Keratinocyte (primary cell): ENCODE measurements around the gene UBR7. TPM values are rescaled to one million over a fixed set of nuclear protein-coding genes. Genes with fewer than 3 reads are reported as not detected.

Source experiments
- DNase-seq: peaks from one replicate; pipeline ENCODE4 v3.0.0-alpha.2; 2011; ENCODE audit warnings: low read depth, missing footprints, low spot score
- FAIRE-seq: peaks from 2 replicates; lab custom pipeline; 2011; peaks lifted over from hg19 to GRCh38; lab: Jason Lieb, UNC
- H2AFZ ChIP-seq: 2 replicates; pipeline ENCODE4 v1.6.0; 2012; ENCODE audit warnings: low read length, control low read depth, inconsistent platforms; ENCODE audit not compliant: control insufficient read depth
- H3K27ac ChIP-seq: 2 replicates; pipeline ENCODE4 v1.5.1; 2011; ENCODE audit warnings: low read length; ENCODE audit not compliant: control insufficient read depth, insufficient read depth
- H3K27me3 ChIP-seq: 3 replicates; pipeline ENCODE4 v1.6.0; 2011; ENCODE audit warnings: low read length; ENCODE audit not compliant: control insufficient read depth, insufficient read depth; ENCODE audit errors: extremely low read depth
- H3K36me3 ChIP-seq, 2 experiments: 2 replicates in 1 of 2; 3 replicates in 1 of 2; pipeline ENCODE4 v1.5.1; 2011; ENCODE audit warnings: low read length in 2 of 2, mild to moderate bottlenecking in 1 of 2; ENCODE audit not compliant: control insufficient read depth in 2 of 2, insufficient read depth in 2 of 2; ENCODE audit errors: extremely low read depth in 1 of 2
- H3K4me1 ChIP-seq: 3 replicates; pipeline ENCODE4 v1.5.1; 2011; ENCODE audit warnings: low read length; ENCODE audit not compliant: control insufficient read depth, insufficient read depth; ENCODE audit errors: extremely low read depth
- H3K4me2 ChIP-seq: 3 replicates; pipeline ENCODE4 v1.6.0; 2011; ENCODE audit warnings: low read depth, low read length; ENCODE audit not compliant: control insufficient read depth, insufficient read depth; ENCODE audit errors: extremely low read depth
- H3K4me3 ChIP-seq, 3 experiments: fragments of 200-600 bp in 1 of 3; sonication (generic) in 1 of 3; 2 replicates in 2 of 3; 3 replicates in 1 of 3; pipeline ENCODE4 v1.5.1; 2011 to 2016; ENCODE audit warnings: low read length in 3 of 3, mild to moderate bottlenecking in 3 of 3, control low read depth in 2 of 3, inconsistent platforms in 1 of 3, low read depth in 1 of 3, mixed read lengths in 1 of 3, mixed run types in 1 of 3, moderate library complexity in 1 of 3; ENCODE audit not compliant: control insufficient read depth in 2 of 3, insufficient read depth in 2 of 3; ENCODE audit errors: extremely low read depth in 1 of 3
- H3K79me2 ChIP-seq: 2 replicates; pipeline ENCODE4 v1.6.0; 2012; ENCODE audit warnings: low read length; ENCODE audit not compliant: control insufficient read depth, insufficient read depth
- H3K9ac ChIP-seq: 3 replicates; pipeline ENCODE4 v1.6.0; 2011; ENCODE audit warnings: low read length; ENCODE audit not compliant: control insufficient read depth, insufficient read depth; ENCODE audit errors: extremely low read depth
- H3K9me1 ChIP-seq: 3 replicates; pipeline ENCODE4 v1.6.0; 2011; ENCODE audit warnings: low read length; ENCODE audit not compliant: control insufficient read depth, insufficient read depth; ENCODE audit errors: extremely low read depth
- H3K9me3 ChIP-seq: 2 replicates; pipeline ENCODE4 v1.5.1; 2012; ENCODE audit warnings: low read depth, low read length; ENCODE audit not compliant: control insufficient read depth
- H4K20me1 ChIP-seq: 3 replicates; pipeline ENCODE4 v1.6.0; 2011; ENCODE audit warnings: low read length; ENCODE audit not compliant: control insufficient read depth, insufficient read depth; ENCODE audit errors: extremely low read depth
- EZH2 ChIP-seq: IDR thresholded peaks from one replicate; pipeline ENCODE4 v1.6.1; 2012; ENCODE audit warnings: inconsistent platforms, mild to moderate bottlenecking, low read length, moderate library complexity
- dilution Hi-C: fragments of 300-500 bp; cut with MboI; formaldehyde crosslinking; loops from one replicate; pipeline ENCODE4 v1.7.0; 2020; ENCODE audit warnings: low sequenced_read_pairs; ENCODE audit not compliant: extremely low pct_ligation_motif_present
- polyA plus RNA-seq, 5 experiments: library from polyadenylated mRNA; depleted of rRNA in 3 of 5; stranded (reverse) in 3 of 5; stranded (forward) in 1 of 5; unstranded in 1 of 5; fragments of >200 nt; gene quantifications; 1 replicate in 1 of 5; 2 replicates in 3 of 5; 3 replicates in 1 of 5; pipeline versions ENCODE4 v1.2.1 to v1.2.3, GENCODE V29; 2011 to 2012; ENCODE audit warnings: missing spikeins in 2 of 5, low read depth in 1 of 5, low replicate concordance in 1 of 5
- TF ChIP-seq, protein P1 (sequence below), 3 experiments: IDR thresholded peaks in 1 of 3; conservative IDR thresholded peaks in 1 of 3; optimal IDR thresholded peaks in 1 of 3; 2 replicates in 2 of 3; 3 replicates in 1 of 3; pipeline versions ENCODE3 to v1.5.1; 2011; ENCODE audit warnings: low read length in 3 of 3, mild to moderate bottlenecking in 3 of 3, moderate library complexity in 2 of 3, control low read depth in 1 of 3, inconsistent platforms in 1 of 3; ENCODE audit not compliant: insufficient read depth in 2 of 3; ENCODE audit errors: extremely low read depth in 1 of 3

Gene UBR7
- polyA plus RNA-seq, 1 donor (not counting 4 experiments of a cell fraction or from before 2014, with no cell fraction given): 17.2 TPM

DNA sequence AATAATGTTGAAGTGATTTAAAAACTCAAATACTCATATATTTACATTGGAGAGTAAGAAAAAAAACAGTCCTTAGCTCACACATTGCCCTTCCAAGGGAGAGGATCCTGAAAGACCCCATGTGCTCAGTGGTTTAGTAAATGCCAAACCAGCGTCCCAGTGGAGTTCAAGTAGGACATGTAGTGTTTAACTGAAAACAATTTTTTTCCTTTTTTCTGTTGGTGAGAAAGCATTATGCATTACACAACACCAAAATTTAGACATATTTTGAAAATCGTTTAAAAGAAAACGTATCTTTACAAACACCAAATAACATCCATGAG is 33.6 kb downstream of the UBR7 start:
- Histone ChIP-seq H3K27ac (no peak overlapping the region), H3K79me2 (no peaks in the 10 kb centered on the region), H3K9me1 (no peaks in the 10 kb centered on the region), H4K20me1 (no peaks in the 10 kb centered on the region), H3K4me2 (peak overlapping the region; percentile 23), H3K9ac (no peak overlapping the region), H3K36me3 (peaks cover 11 to 25% of the 10 kb centered on the region in 2 experiments), H3K4me1 (peaks cover 12% of the 10 kb centered on the region), H2AFZ (no peak overlapping the region), H3K9me3 (no peaks in the 10 kb centered on the region), H3K27me3 (no peaks in the 10 kb centered on the region), H3K4me3 (no peak overlapping the region)
- dilution Hi-C loops: no loop called here
- FAIRE-seq: no peak
- no peak for DNase-seq
- TF ChIP-seq EZH2: no peak
- TF ChIP-seq, protein P1, sequence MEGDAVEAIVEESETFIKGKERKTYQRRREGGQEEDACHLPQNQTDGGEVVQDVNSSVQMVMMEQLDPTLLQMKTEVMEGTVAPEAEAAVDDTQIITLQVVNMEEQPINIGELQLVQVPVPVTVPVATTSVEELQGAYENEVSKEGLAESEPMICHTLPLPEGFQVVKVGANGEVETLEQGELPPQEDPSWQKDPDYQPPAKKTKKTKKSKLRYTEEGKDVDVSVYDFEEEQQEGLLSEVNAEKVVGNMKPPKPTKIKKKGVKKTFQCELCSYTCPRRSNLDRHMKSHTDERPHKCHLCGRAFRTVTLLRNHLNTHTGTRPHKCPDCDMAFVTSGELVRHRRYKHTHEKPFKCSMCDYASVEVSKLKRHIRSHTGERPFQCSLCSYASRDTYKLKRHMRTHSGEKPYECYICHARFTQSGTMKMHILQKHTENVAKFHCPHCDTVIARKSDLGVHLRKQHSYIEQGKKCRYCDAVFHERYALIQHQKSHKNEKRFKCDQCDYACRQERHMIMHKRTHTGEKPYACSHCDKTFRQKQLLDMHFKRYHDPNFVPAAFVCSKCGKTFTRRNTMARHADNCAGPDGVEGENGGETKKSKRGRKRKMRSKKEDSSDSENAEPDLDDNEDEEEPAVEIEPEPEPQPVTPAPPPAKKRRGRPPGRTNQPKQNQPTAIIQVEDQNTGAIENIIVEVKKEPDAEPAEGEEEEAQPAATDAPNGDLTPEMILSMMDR (optimal IDR thresholded peaks at IDR 0.05 in 1 of 3, IDR thresholded peaks at IDR 0.05 in 1 of 3, conservative IDR thresholded peaks at IDR 0.05 in 1 of 3; ENCODE audit: extremely low read depth in 1 of 3, insufficient read depth in 2 of 3, low read length in 3 of 3): no peak

DNA sequence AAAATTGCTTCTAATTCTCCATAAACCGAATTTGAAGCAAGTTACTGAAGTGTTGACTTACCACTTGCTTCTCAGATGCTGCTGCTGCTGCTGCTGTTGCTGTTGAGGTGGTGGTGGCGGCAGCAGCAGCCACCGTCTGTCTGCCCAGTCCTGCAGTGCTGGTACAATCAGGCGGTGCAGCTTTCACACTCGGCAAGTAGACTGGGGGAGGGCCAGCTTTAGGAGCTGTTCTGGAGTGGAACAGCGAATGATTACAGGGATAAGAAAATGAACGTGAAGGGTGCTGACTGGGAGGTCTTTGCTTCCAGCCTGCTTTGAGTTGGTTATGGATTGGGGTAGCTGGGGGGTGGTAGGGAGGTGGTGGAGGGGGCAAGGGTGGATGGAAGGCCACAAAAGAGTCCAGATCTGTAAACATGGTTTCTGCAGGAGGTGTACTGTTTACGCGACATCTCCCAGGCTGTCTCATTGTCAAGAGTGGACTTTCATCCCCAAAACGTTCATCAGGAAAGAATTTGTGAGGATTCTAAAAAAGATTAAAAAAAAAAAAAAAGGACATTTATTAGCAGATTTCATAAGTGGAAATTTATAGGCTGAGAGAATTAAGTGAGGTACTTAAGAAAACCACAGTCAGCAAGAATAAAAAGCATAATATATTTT is 38.8 kb downstream of the UBR7 start:
- H2AFZ ChIP-seq: no peak overlapping the region
- no peaks in the 10 kb centered on the region for H3K79me2 ChIP-seq
- H3K4me2 ChIP-seq: no peak overlapping the region
- H3K4me1 ChIP-seq: peaks cover under 1% of the 10 kb centered on the region
- no peak overlapping the region for H3K4me3 ChIP-seq
- no peak overlapping the region for H3K9ac ChIP-seq
- no peaks in the 10 kb centered on the region for H4K20me1 ChIP-seq
- DNase-seq (no peak), FAIRE-seq (no peak)
- dilution Hi-C loops: no loop called here
- peaks cover 15 to 35% of the 10 kb centered on the region in 2 experiments for H3K36me3 ChIP-seq
- TF ChIP-seq, protein P1 (optimal IDR thresholded peaks at IDR 0.05 in 1 of 3, IDR thresholded peaks at IDR 0.05 in 1 of 3, conservative IDR thresholded peaks at IDR 0.05 in 1 of 3; ENCODE audit: extremely low read depth in 1 of 3, insufficient read depth in 2 of 3, low read length in 3 of 3): no peak
- TF ChIP-seq EZH2: no peak
- H3K9me3 ChIP-seq: no peaks in the 10 kb centered on the region
- no peaks in the 10 kb centered on the region for H3K27me3 ChIP-seq
- H3K9me1 ChIP-seq: no peaks in the 10 kb centered on the region
- no peak overlapping the region for H3K27ac ChIP-seq
